Stimulated activated CD4-positive, alpha-beta T cell treated with anti-CD3 and anti-CD28 coated beads, Interleukin-1b, Interleukin-23, amount 100 ng/mL, for 24 hours (primary cell): ENCODE data around the gene CCSER2.
"Not testable (repeated sequence)": the region's sequence is repeated elsewhere in the genome, so short reads cannot be mapped to it uniquely, and the experiment has no call there.

Experiments used
- DNase-seq, 4 experiments: peaks; one replicate each; pipeline ENCODE4 v3.0.0-alpha.2; 2020; ENCODE audit warnings: low read depth in 4 of 4, low spot score in 1 of 4

The CCSER2 gene

GRCh38 chr10:84391326-84391725 lies 62.9 kb downstream of the CCSER2 start:
- no peak for DNase-seq

- DNase-seq = no peak
Measured at GRCh38 chr10:84392181-84392580, 63.8 kb downstream of the CCSER2 start.

GRCh38 chr10:84395581-84395980 lies 67.2 kb downstream of the CCSER2 start:
- no peak for DNase-seq

GRCh38 chr10:84397735-84398144 lies 69.4 kb downstream of the CCSER2 start:
- no peak for DNase-seq

- no peak for DNase-seq
Measured at GRCh38 chr10:84398696-84399095, 70.3 kb downstream of the CCSER2 start.

GRCh38 chr10:84401854-84402611 lies 73.6 kb downstream of the CCSER2 start:
- no peak for DNase-seq

GRCh38 chr10:84404783-84405182 lies 76.4 kb downstream of the CCSER2 start:
- DNase-seq = no peak

- DNase-seq = no peak
Measured at GRCh38 chr10:84405662-84406061, 77.3 kb downstream of the CCSER2 start.

- no peak for DNase-seq
Measured at GRCh38 chr10:84406561-84406960, 78.2 kb downstream of the CCSER2 start.

- DNase-seq = no peak
Measured at GRCh38 chr10:84407388-84408049, 79.1 kb downstream of the CCSER2 start.

GRCh38 chr10:84412482-84412881 lies 84.1 kb downstream of the CCSER2 start:
- no peak for DNase-seq

GRCh38 chr10:84414110-84414509 lies 85.7 kb downstream of the CCSER2 start:
- DNase-seq = not testable (repeated sequence)

- no peak for DNase-seq
Measured at GRCh38 chr10:84415539-84416244, 87.3 kb downstream of the CCSER2 start.

- DNase-seq = no peak
Measured at GRCh38 chr10:84416245-84416555, 87.8 kb downstream of the CCSER2 start.

GRCh38 chr10:84423719-84424118 lies 95.3 kb downstream of the CCSER2 start:
- DNase-seq = no peak

- no peak for DNase-seq
Measured at GRCh38 chr10:84424731-84425167, 96.4 kb downstream of the CCSER2 start.

- DNase-seq = no peak
Measured at GRCh38 chr10:84427903-84428650, 99.7 kb downstream of the CCSER2 start.

- no peak for DNase-seq
Measured at GRCh38 chr10:84428711-84429110, 100.3 kb downstream of the CCSER2 start.

- peak; percentile 37 to 52 (median 47) for DNase-seq
Measured at GRCh38 chr10:84429926-84430520, 101.6 kb downstream of the CCSER2 start.

GRCh38 chr10:84432891-84433290 lies 104.5 kb downstream of the CCSER2 start:
- no peak for DNase-seq

GRCh38 chr10:84440781-84441180 lies 112.4 kb downstream of the CCSER2 start:
- no peak for DNase-seq
